H1 (cell line): ENCODE data around the gene KDM8. TPM values are rescaled to one million over a fixed set of nuclear protein-coding genes. Genes with fewer than 3 reads are reported as not detected.

Source experiments
- CBX8 ChIP-seq: fragments of 300-800, 300-1000 bp; sonication (generic); IDR thresholded peaks from 2 replicates; pipeline ENCODE4 v1.7.1; 2016; ENCODE audit warnings: low read depth, low read length, borderline replicate concordance
- NRF1 ChIP-seq: IDR thresholded peaks from 2 replicates; pipeline ENCODE4 v1.6.1; 2011; ENCODE audit warnings: mild to moderate bottlenecking, low read depth, low read length, improper control_type of control experiment
- POLR2A ChIP-seq, 2 experiments: IDR thresholded peaks; 1 replicate in 1 of 2; 2 replicates in 1 of 2; pipeline ENCODE4 v1.6.1; 2011; ENCODE audit warnings: low read depth in 2 of 2, low read length in 2 of 2, mild to moderate bottlenecking in 2 of 2; ENCODE audit errors: control extremely low read depth in 1 of 2
- POU5F1 ChIP-seq: IDR thresholded peaks from 2 replicates; pipeline ENCODE4 v1.6.1; 2011; ENCODE audit warnings: low read depth, mild to moderate bottlenecking, low read length, moderate library complexity
- TAF1 ChIP-seq: IDR thresholded peaks from 2 replicates; pipeline ENCODE4 v1.6.1; 2011; ENCODE audit warnings: mild to moderate bottlenecking, low read depth, low read length
- TAF7 ChIP-seq: optimal IDR thresholded peaks from 2 replicates; pipeline ENCODE3; 2011; ENCODE audit warnings: low read depth, mild to moderate bottlenecking, inconsistent platforms, low read length, moderate library complexity, borderline replicate concordance
- polyA plus RNA-seq, 7 experiments: library from polyadenylated mRNA; depleted of rRNA in 3 of 7; stranded (reverse) in 5 of 7; unstranded in 2 of 7; fragments of >200 nt in 5 of 7; fragments of 200-250 nt in 2 of 7; gene quantifications; 1 replicate in 5 of 7; 2 replicates in 1 of 7; 4 replicates in 1 of 7; pipeline versions ENCODE4 v1.2.1 to v1.2.3, GENCODE V29; 2011 to 2013; ENCODE audit warnings: missing spikeins in 2 of 7, mixed read lengths in 2 of 7
- total RNA-seq: library from RNA; stranded (reverse); fragmentation: NEBNext Ultra II Directional; extraction: Animal tissue kit (Norgen Biotek cat#: 25700); gene quantifications from 2 replicates; pipeline ENCODE4 v1.2.1, GENCODE V29; 2021
- TF ChIP-seq, protein P1 (sequence below), 3 experiments: IDR thresholded peaks; 1 replicate in 2 of 3; 2 replicates in 1 of 3; pipeline versions ENCODE4 v1.5.1 to v1.6.1; 2011; ENCODE audit warnings: low read length in 3 of 3, mild to moderate bottlenecking in 3 of 3, inconsistent platforms in 2 of 3, low read depth in 1 of 3, moderate library complexity in 1 of 3; ENCODE audit not compliant: insufficient read depth in 1 of 3; ENCODE audit errors: control extremely low read depth in 1 of 3

Gene KDM8
- total and polyA plus RNA-seq, 2 of the 8 experiments (the other 6 are each of a cell fraction or from before 2014, with no cell fraction given), result 10.3 to 12.8 TPM

DNA sequence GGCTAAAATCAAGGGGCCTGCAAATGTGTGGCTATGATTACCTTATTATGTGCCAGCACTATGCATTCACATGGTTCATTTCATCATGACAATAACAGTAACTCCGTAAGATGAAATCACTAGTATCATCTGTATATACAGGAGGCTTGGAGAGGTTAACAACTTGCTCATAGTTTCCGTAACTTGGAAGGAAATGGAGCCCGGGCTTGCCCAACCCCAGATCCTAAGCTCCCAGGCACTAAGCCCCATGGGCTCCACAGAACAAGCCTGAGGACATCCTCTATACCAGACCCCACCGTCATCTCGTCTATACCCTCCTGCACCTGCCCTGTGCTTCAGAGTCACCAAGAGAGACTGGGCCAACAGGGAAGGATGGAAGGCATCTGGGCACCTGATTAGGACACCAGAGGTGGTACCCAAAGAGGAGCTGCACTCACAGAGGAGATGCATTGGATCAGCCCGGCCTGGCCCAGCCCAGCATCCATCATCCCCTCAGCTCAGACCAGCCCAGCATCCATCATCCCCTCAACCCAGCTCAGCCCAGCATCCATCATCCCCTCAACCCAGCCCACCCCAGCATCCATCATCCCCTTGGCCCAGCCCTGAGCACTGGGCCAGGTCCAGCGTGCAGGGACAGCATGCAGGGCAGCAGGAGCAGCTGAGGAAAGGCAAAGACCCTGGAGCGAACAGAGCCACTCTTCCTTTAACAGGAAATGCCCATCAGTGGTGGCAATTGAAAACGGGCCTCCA is 36.8 kb downstream of the KDM8 start (continued):
- no peak for TF ChIP-seq TAF1
- TF ChIP-seq TAF7, result no peak
- TF ChIP-seq POLR2A (IDR thresholded peaks at IDR 0.05; ENCODE audit: control extremely low read depth in 1 of 2, low read depth in 2 of 2, low read length in 2 of 2), result no peak
- TF ChIP-seq POU5F1, result no peak
- TF ChIP-seq CBX8, result no peak
- TF ChIP-seq NRF1, result no peak
- TF ChIP-seq, protein P1, sequence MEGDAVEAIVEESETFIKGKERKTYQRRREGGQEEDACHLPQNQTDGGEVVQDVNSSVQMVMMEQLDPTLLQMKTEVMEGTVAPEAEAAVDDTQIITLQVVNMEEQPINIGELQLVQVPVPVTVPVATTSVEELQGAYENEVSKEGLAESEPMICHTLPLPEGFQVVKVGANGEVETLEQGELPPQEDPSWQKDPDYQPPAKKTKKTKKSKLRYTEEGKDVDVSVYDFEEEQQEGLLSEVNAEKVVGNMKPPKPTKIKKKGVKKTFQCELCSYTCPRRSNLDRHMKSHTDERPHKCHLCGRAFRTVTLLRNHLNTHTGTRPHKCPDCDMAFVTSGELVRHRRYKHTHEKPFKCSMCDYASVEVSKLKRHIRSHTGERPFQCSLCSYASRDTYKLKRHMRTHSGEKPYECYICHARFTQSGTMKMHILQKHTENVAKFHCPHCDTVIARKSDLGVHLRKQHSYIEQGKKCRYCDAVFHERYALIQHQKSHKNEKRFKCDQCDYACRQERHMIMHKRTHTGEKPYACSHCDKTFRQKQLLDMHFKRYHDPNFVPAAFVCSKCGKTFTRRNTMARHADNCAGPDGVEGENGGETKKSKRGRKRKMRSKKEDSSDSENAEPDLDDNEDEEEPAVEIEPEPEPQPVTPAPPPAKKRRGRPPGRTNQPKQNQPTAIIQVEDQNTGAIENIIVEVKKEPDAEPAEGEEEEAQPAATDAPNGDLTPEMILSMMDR (IDR thresholded peaks at IDR 0.05; ENCODE audit: control extremely low read depth in 1 of 3, insufficient read depth in 1 of 3, low read depth in 1 of 3, low read length in 3 of 3), result no peak
- TF ChIP-seq, all 59 proteins: peak for 0
